OCI-LY1 (cell line): Measurements from ENCODE around the gene SCRN2.

Source experiments
- H2AFZ ChIP-seq: fragments of 200-600 bp; sonication (generic), shearing (Covaris generic); 2 replicates; pipeline ENCODE4 v1.6.0; 2014; ENCODE audit warnings: antibody characterized with exemption, mild to moderate bottlenecking, low read length
- H3F3A ChIP-seq: fragments of 200-600 bp; sonication (generic), shearing (Covaris generic); 2 replicates; pipeline ENCODE4 v1.6.0; 2014; ENCODE audit warnings: mild to moderate bottlenecking, antibody characterized with exemption, low read length, moderate library complexity; ENCODE audit not compliant: insufficient read depth
- H3K27ac ChIP-seq: fragments of 200-600 bp; sonication (generic); 2 replicates; pipeline ENCODE4 v1.5.1; 2014; ENCODE audit warnings: low read length, mixed run types, mild to moderate bottlenecking, low read depth; ENCODE audit not compliant: poor library complexity, severe bottlenecking
- H3K27me3 ChIP-seq: fragments of 200-600 bp; sonication (generic); 2 replicates; pipeline ENCODE4 v1.6.0; 2014; ENCODE audit warnings: antibody characterized with exemption, mild to moderate bottlenecking, low read length, moderate library complexity; ENCODE audit not compliant: insufficient read depth
- H3K36me3 ChIP-seq: fragments of 200-600 bp; sonication (generic); 2 replicates; pipeline ENCODE4 v1.6.1; 2014; ENCODE audit warnings: mild to moderate bottlenecking, antibody characterized with exemption, low read length, moderate library complexity, mixed read lengths; ENCODE audit not compliant: insufficient read depth
- H3K4me1 ChIP-seq: fragments of 200-600 bp; sonication (generic); 2 replicates; pipeline ENCODE4 v1.5.1; 2014; ENCODE audit warnings: mild to moderate bottlenecking, low read length, moderate library complexity; ENCODE audit not compliant: insufficient read depth, severe bottlenecking
- H3K4me2 ChIP-seq: fragments of 200-600 bp; sonication (generic), shearing (Covaris generic); 2 replicates; pipeline ENCODE4 v1.6.1; 2014; ENCODE audit warnings: low read length
- H3K4me3 ChIP-seq: fragments of 200-600 bp; sonication (generic); 2 replicates; pipeline ENCODE4 v1.5.1; 2014; ENCODE audit warnings: low read length, low read depth, mild to moderate bottlenecking, mixed read lengths; ENCODE audit not compliant: poor library complexity, severe bottlenecking
- H3K79me2 ChIP-seq: fragments of 200-600 bp; shearing (Covaris generic); 2 replicates; pipeline ENCODE4 v1.6.1; 2016; ENCODE audit warnings: mixed run types, low read length, mixed read lengths; ENCODE audit not compliant: insufficient read depth
- H3K9ac ChIP-seq: fragments of 200-600 bp; sonication (generic), shearing (Covaris generic); 2 replicates; pipeline ENCODE4 v1.6.1; 2014; ENCODE audit warnings: mild to moderate bottlenecking, low read length, mixed read lengths
- H3K9me2 ChIP-seq: fragments of 200-600 bp; sonication (generic), shearing (Covaris generic); 2 replicates; pipeline ENCODE4 v1.6.1; 2014; ENCODE audit warnings: low read depth, mild to moderate bottlenecking, low read length, mixed read lengths
- H3K9me3 ChIP-seq: fragments of 200-600 bp; shearing (Covaris generic); 2 replicates; pipeline ENCODE4 v1.6.1; 2014; ENCODE audit warnings: low read length, mixed read lengths
- H4K20me1 ChIP-seq: fragments of 200-600 bp; sonication (generic), shearing (Covaris generic); 2 replicates; pipeline ENCODE4 v1.6.0; 2016; ENCODE audit warnings: mild to moderate bottlenecking, low read length; ENCODE audit not compliant: insufficient read depth
- EZH2 ChIP-seq: fragments of 200-600 bp; sonication (generic), shearing (Covaris generic); IDR thresholded peaks from 2 replicates; pipeline ENCODE4 v1.8.0; 2017; ENCODE audit warnings: borderline replicate concordance, mixed run types, mild to moderate bottlenecking, antibody characterized with exemption, low read length, moderate library complexity, mixed read lengths
- TF ChIP-seq, protein P1 (sequence below): fragments of 200-600 bp; sonication (generic), shearing (Covaris generic); IDR thresholded peaks from 2 replicates; pipeline ENCODE4 v1.5.1; 2017; ENCODE audit warnings: mild to moderate bottlenecking, antibody characterized with exemption, low read length, moderate library complexity, mixed read lengths

Gene SCRN2

DNA sequence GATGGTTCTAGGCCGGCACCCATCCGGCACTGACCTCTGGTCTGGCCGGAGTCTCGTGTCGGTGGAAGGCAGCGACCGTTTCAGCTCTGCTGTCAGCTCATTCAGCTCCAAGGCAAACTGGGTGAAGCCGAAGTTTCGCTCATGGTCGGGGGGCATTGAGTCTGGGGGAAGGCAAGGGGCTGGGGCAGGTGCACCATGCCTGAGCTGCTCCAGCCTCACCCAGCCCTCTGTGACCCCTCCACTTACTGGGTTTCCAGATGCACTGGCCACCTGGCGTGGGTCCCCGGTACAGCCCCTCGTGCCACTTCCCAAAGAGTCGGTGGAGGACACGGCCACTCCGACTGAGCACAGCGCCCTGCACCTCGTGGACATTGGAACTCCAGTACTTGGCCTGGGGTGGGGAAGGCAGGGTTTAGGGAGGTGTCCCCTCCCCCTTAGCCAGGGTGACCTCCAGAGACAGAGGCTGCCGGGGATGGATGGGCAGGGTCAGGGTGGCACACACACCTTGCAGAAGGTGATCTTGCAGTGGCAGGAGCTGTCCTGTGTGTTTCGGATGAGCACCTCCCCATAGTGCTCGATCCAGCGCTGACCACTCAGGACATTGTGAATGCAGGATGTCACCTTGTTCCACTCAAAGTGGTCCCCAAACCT is 32.1 kb downstream of the SCRN2 start:
- no peaks in the 10 kb centered on the region for H3K9me3 ChIP-seq
- no peaks in the 10 kb centered on the region for H3K4me1 ChIP-seq
- H3K4me3 ChIP-seq, result no peak overlapping the region
- no peak overlapping the region for H3K9ac ChIP-seq
- TF ChIP-seq, protein P1, sequence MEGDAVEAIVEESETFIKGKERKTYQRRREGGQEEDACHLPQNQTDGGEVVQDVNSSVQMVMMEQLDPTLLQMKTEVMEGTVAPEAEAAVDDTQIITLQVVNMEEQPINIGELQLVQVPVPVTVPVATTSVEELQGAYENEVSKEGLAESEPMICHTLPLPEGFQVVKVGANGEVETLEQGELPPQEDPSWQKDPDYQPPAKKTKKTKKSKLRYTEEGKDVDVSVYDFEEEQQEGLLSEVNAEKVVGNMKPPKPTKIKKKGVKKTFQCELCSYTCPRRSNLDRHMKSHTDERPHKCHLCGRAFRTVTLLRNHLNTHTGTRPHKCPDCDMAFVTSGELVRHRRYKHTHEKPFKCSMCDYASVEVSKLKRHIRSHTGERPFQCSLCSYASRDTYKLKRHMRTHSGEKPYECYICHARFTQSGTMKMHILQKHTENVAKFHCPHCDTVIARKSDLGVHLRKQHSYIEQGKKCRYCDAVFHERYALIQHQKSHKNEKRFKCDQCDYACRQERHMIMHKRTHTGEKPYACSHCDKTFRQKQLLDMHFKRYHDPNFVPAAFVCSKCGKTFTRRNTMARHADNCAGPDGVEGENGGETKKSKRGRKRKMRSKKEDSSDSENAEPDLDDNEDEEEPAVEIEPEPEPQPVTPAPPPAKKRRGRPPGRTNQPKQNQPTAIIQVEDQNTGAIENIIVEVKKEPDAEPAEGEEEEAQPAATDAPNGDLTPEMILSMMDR, result no peak
- TF ChIP-seq EZH2, result no peak
- no peaks in the 10 kb centered on the region for H3F3A ChIP-seq
- no peaks in the 10 kb centered on the region for H3K79me2 ChIP-seq
- no peak overlapping the region for H3K27ac ChIP-seq
- no peak overlapping the region for H2AFZ ChIP-seq
- H4K20me1 ChIP-seq, result no peaks in the 10 kb centered on the region
- H3K27me3 ChIP-seq, result no peaks in the 10 kb centered on the region
- no peak overlapping the region for H3K4me2 ChIP-seq
- H3K9me2 ChIP-seq, result no peaks in the 10 kb centered on the region
- peaks cover 45% of the 10 kb centered on the region for H3K36me3 ChIP-seq

DNA sequence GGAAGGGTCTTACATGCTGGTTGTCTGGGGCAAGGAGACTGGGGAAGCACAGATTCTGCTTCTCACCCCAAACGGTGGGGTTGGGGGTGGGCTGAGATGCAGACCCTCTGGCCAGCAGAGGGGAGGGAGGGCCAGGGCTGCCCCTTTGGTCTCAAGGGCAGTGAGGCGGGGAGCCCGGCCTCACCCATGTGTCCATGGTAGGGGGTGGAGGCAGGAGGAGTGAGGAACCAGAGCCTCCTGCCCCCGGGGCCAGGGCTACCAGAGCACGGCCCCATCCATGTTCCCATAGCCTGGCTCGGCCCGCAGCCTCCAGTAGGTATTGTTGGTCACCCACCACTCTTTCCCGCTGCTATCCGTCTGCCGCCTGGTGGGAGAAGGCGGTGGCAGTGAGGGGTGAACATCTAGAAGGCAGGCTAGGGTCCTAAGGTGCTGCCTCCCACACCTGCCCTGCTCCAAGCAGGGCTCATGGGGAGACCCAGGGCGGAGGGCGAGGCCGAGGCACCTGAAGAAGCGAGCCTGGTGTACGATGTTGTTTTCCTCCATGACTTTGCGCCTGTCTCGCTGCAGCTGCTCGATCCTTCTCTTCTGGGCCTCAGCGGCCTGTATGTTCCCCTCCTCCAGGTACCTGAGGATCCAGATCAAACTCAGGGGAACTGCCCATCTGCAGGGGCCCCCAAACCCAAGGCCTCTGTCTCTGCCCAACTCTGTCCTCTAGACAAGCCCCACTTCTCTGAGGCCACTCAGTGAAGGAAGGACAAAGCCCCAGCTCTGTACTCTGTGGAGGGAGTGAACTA is 32.8 kb downstream of the SCRN2 start:
- no peak overlapping the region for H2AFZ ChIP-seq
- no peak for TF ChIP-seq EZH2
- TF ChIP-seq, protein P1, result no peak
- H3F3A ChIP-seq, result no peaks in the 10 kb centered on the region
- peaks cover 41% of the 10 kb centered on the region for H3K36me3 ChIP-seq
- H3K9me2 ChIP-seq, result no peaks in the 10 kb centered on the region
- no peaks in the 10 kb centered on the region for H3K9me3 ChIP-seq
- H3K27me3 ChIP-seq, result no peaks in the 10 kb centered on the region
- no peaks in the 10 kb centered on the region for H3K79me2 ChIP-seq
- no peak overlapping the region for H3K27ac ChIP-seq
- no peak overlapping the region for H3K4me3 ChIP-seq
- H3K9ac ChIP-seq, result no peak overlapping the region
- no peaks in the 10 kb centered on the region for H4K20me1 ChIP-seq
- no peaks in the 10 kb centered on the region for H3K4me1 ChIP-seq
- no peak overlapping the region for H3K4me2 ChIP-seq

DNA sequence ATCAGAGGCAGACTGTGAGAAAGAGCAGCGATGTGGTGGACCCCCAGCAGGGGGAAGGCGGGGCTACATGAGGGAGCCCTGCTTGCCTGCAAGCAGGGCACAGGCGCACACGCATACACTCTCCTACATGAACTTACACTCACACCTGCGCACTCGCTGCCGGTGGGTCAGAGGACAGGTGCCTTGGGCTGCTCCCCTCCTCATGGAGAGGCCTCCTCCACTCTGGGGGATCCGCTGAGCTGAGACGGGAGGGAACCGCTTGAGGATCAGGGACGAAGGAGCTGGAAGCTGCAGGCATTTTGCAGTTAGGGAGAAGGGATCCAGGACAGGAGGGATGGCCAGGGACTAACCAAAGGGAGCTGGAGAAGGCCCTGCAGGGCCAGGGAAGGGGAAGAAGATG is 33.7 kb downstream of the SCRN2 start:
- no peak overlapping the region for H3K4me3 ChIP-seq
- no peaks in the 10 kb centered on the region for H3K79me2 ChIP-seq

More for the DNA sequence above, 33.7 kb downstream of the SCRN2 start:
- no peaks in the 10 kb centered on the region for H3K9me2 ChIP-seq
- H2AFZ ChIP-seq, result no peak overlapping the region
- H3K9ac ChIP-seq, result no peak overlapping the region
- H3F3A ChIP-seq, result no peaks in the 10 kb centered on the region
- TF ChIP-seq EZH2, result no peak
- no peaks in the 10 kb centered on the region for H3K4me1 ChIP-seq
- H3K9me3 ChIP-seq, result no peaks in the 10 kb centered on the region
- peaks cover 36% of the 10 kb centered on the region; the same call in 1 of the 2 replicates for H3K36me3 ChIP-seq
- H4K20me1 ChIP-seq, result no peaks in the 10 kb centered on the region
- no peak overlapping the region for H3K27ac ChIP-seq
- H3K27me3 ChIP-seq, result no peaks in the 10 kb centered on the region
- H3K4me2 ChIP-seq, result no peak overlapping the region
